ENCODE data around the gene COX17. TPM values are rescaled to one million over a fixed set of nuclear protein-coding genes. Genes with fewer than 3 reads are reported as not detected.
A peak's percentile ranks its signal among the peaks of the same experiment; 100 is the strongest.

The COX17 gene
- 16.9 TPM for total RNA-seq (ENCODE audit: unreplicated experiment)
- long read RNA-seq, transcript COX17-201 (3 exons, 684 nt), result major isoform, 9 of 10 reads
- long read RNA-seq, partial matches to known transcripts, result 0 of 10 reads
- long read RNA-seq, other reads (novel, unspliced or antisense), result 1 of 10 reads

- Mint-ChIP-seq H3K27ac (ENCODE audit: unreplicated experiment) (peak within 1 kb of the TSS; percentile 97), H3K27me3 (ENCODE audit: unreplicated experiment) (no peaks in the 10 kb centered on the region), H3K9me3 (ENCODE audit: unreplicated experiment) (no peaks in the 10 kb centered on the region), H3K4me1 (ENCODE audit: unreplicated experiment) (peaks cover 18% of the 10 kb centered on the region), H3K36me3 (ENCODE audit: low read depth, unreplicated experiment) (peaks cover 9% of the 10 kb centered on the region), H3K4me3 (ENCODE audit: unreplicated experiment) (peak within 1 kb of the TSS; percentile 95)
- no peak for TF ChIP-seq CTCF (IDR thresholded peaks at IDR 0.05; ENCODE audit: unreplicated experiment)
- DNase-seq (ENCODE audit: low spot score), result peak; percentile 81
These were observed at the start of gene COX17 for GRCh38 chr3:119676771-119677640. COX17 (minus strand) TSS chr3:119677406; CDS start chr3:119677310, 96 bp downstream.

- no peak for DNase-seq (ENCODE audit: low spot score)
- no peak for TF ChIP-seq CTCF (IDR thresholded peaks at IDR 0.05; ENCODE audit: unreplicated experiment)
- Mint-ChIP-seq H3K36me3 (ENCODE audit: low read depth, unreplicated experiment) (no peaks in the 10 kb centered on the region), H3K4me3 (ENCODE audit: unreplicated experiment) (no peak overlapping the region), H3K27ac (ENCODE audit: unreplicated experiment) (no peak overlapping the region), H3K4me1 (ENCODE audit: unreplicated experiment) (no peaks in the 10 kb centered on the region), H3K9me3 (ENCODE audit: unreplicated experiment) (no peaks in the 10 kb centered on the region), H3K27me3 (ENCODE audit: unreplicated experiment) (no peaks in the 10 kb centered on the region)
These were observed 49.7 kb upstream of the COX17 start for GRCh38 chr3:119726909-119727308.

- Mint-ChIP-seq H3K27me3 (ENCODE audit: unreplicated experiment) (no peaks in the 10 kb centered on the region), H3K9me3 (ENCODE audit: unreplicated experiment) (no peaks in the 10 kb centered on the region), H3K4me1 (ENCODE audit: unreplicated experiment) (no peaks in the 10 kb centered on the region), H3K27ac (ENCODE audit: unreplicated experiment) (no peak overlapping the region), H3K36me3 (ENCODE audit: low read depth, unreplicated experiment) (no peaks in the 10 kb centered on the region), H3K4me3 (ENCODE audit: unreplicated experiment) (no peak overlapping the region)
- no peak for DNase-seq (ENCODE audit: low spot score)
- no peak for TF ChIP-seq CTCF (IDR thresholded peaks at IDR 0.05; ENCODE audit: unreplicated experiment)
These were observed 45.8 kb upstream of the COX17 start for GRCh38 chr3:119723022-119723421.

GRCh38 chr3:119717520-119717919 lies 40.3 kb upstream of the COX17 start:
- no peaks in the 10 kb centered on the region for H3K27me3 Mint-ChIP-seq (ENCODE audit: unreplicated experiment)
- no peaks in the 10 kb centered on the region for H3K4me1 Mint-ChIP-seq (ENCODE audit: unreplicated experiment)
- H3K36me3 Mint-ChIP-seq (ENCODE audit: low read depth, unreplicated experiment), result no peaks in the 10 kb centered on the region
- H3K9me3 Mint-ChIP-seq (ENCODE audit: unreplicated experiment), result no peaks in the 10 kb centered on the region
- no peak for TF ChIP-seq CTCF (IDR thresholded peaks at IDR 0.05; ENCODE audit: unreplicated experiment)
- no peak overlapping the region for H3K27ac Mint-ChIP-seq (ENCODE audit: unreplicated experiment)
- DNase-seq (ENCODE audit: low spot score), result no peak
- H3K4me3 Mint-ChIP-seq (ENCODE audit: unreplicated experiment), result no peak overlapping the region

GRCh38 chr3:119716998-119717397 lies 39.8 kb upstream of the COX17 start:
- Mint-ChIP-seq H3K4me3 (ENCODE audit: unreplicated experiment) (no peak overlapping the region), H3K4me1 (ENCODE audit: unreplicated experiment) (no peaks in the 10 kb centered on the region), H3K36me3 (ENCODE audit: low read depth, unreplicated experiment) (no peaks in the 10 kb centered on the region), H3K9me3 (ENCODE audit: unreplicated experiment) (no peaks in the 10 kb centered on the region), H3K27me3 (ENCODE audit: unreplicated experiment) (no peaks in the 10 kb centered on the region), H3K27ac (ENCODE audit: unreplicated experiment) (no peak overlapping the region)
- TF ChIP-seq CTCF (IDR thresholded peaks at IDR 0.05; ENCODE audit: unreplicated experiment), result no peak
- DNase-seq (ENCODE audit: low spot score), result no peak

All from endothelial cell (in vitro differentiated cells).